ENCODE data around the gene VPS4A. TPM values are rescaled to one million over a fixed set of nuclear protein-coding genes. Genes with fewer than 3 reads are reported as not detected.
"Not testable (repeated sequence)": the region's sequence is repeated elsewhere in the genome, so short reads cannot be mapped to it uniquely, and the experiment has no call there.

Gene VPS4A
- total and polyA plus RNA-seq, 5 donors from 2014 or later = 26.8 to 48.0 (median 35.1) TPM

DNA sequence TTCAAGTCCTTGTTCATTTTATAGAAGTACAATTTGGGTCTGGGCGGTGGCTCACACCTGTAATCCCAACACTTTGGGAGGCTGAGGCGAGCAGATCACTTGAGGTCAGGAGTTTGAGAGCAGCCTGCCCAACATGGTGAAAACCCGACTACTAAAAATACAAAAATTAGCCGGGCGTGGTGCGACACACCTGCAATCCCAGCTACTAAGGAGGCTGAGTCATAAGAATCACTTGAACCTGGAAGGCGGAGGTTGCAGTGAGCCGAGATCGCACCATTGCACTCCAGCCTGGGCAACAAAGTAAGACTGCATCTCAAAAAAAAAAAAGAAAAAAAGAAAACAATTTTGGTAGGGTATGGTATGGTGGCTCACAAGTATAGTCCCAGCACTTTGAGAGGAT lies 48.9 kb downstream of the VPS4A start:
- H3K27me3 ChIP-seq (ENCODE audit: control insufficient read depth, insufficient read depth, low read length); H3K27ac Mint-ChIP-seq; H3K4me3 Mint-ChIP-seq; ATAC-seq (ENCODE audit: low read depth in 2 of 2); DNase-seq; H3K9me3 ChIP-seq (ENCODE audit: control insufficient read depth in 2 of 2, low read length in 2 of 2); H3K4me1 ChIP-seq (ENCODE audit: control insufficient read depth, insufficient read depth, low read length, poor library complexity, severe bottlenecking); H3K27me3 Mint-ChIP-seq; H3K9me3 Mint-ChIP-seq; H3K27ac ChIP-seq (ENCODE audit: insufficient read depth, low read length, poor library complexity, severe bottlenecking); H3K4me3 ChIP-seq (ENCODE audit: low read depth, low read length): not testable (repeated sequence)
- Mint-ChIP-seq H3K36me3 (peaks cover 36% of the 10 kb centered on the region), H3K4me1 (peaks cover 0 to 16% (median 9%) of the 10 kb centered on the region in 4 donors)
- peaks cover 49% of the 10 kb centered on the region for H3K36me3 ChIP-seq (ENCODE audit: control insufficient read depth, insufficient read depth, low read length)

DNA sequence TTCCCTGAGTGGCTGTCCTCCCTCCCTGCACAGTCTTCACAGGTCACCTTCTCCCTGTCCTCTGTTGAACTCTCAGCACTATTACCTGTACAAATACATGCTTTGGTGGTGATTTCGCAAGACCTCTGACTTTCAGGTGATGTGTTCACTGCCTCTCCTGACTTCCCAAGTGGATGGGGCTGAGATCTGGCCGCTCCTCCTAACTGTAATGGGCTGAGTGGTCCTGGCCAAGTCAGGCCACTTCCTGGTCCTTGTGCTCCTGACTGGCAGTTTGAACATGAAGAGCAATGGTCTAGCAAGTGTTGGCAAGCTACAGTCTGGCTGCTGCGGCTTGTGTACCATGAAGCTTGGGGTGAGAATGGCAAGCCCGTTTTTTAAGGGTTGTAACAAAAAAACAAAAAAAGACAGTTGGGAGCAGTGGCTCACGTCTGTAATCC lies 52.1 kb downstream of the VPS4A start:
- H3K4me3 ChIP-seq (ENCODE audit: low read depth, low read length) = no peak overlapping the region
- Mint-ChIP-seq H3K27ac (peak overlapping the region in 2 of 3 donors; percentile 17 to 73), H3K9me3 (no peaks in the 10 kb centered on the region), H3K4me3 (no peak overlapping the region), H3K27me3 (no peaks in the 10 kb centered on the region), H3K36me3 (peaks cover 38% of the 10 kb centered on the region), H3K4me1 (peaks cover 0 to 20% (median 12%) of the 10 kb centered on the region in 4 donors)
- DNase-seq (no peak), ATAC-seq (ENCODE audit: low read depth in 2 of 2) (no peak)
- no peaks in the 10 kb centered on the region for H3K9me3 ChIP-seq (ENCODE audit: control insufficient read depth in 2 of 2, low read length in 2 of 2)
- no peaks in the 10 kb centered on the region for H3K27me3 ChIP-seq (ENCODE audit: control insufficient read depth, insufficient read depth, low read length)
- peaks cover 56% of the 10 kb centered on the region for H3K36me3 ChIP-seq (ENCODE audit: control insufficient read depth, insufficient read depth, low read length)
- no peaks in the 10 kb centered on the region for H3K4me1 ChIP-seq (ENCODE audit: control insufficient read depth, insufficient read depth, low read length, poor library complexity, severe bottlenecking)
- no peak overlapping the region for H3K27ac ChIP-seq (ENCODE audit: insufficient read depth, low read length, poor library complexity, severe bottlenecking)

DNA sequence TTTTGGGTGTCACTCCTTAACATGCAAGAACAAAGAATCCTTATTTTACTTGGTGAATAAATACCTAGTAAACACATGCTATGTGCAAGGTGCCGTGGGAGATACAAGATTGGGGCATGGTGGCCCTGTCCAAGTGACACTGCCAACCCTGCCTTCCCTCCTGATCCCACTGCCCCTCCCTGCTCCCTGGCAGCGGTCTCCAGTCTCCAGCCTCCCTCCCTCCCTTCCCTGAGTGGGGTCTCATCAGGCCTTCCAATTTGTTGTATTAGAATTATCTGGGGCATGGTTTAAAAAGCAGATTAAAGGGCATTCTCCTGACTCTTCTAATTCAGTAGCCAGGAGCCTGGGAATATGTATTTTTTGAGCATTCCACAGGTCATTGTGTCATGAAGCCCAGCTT lies 52.9 kb downstream of the VPS4A start:
- Mint-ChIP-seq H3K27me3 (no peaks in the 10 kb centered on the region), H3K4me1 (peaks cover 0 to 20% (median 12%) of the 10 kb centered on the region in 4 donors), H3K4me3 (no peak overlapping the region), H3K27ac (no peak overlapping the region), H3K9me3 (no peaks in the 10 kb centered on the region), H3K36me3 (peaks cover 42% of the 10 kb centered on the region)
- ATAC-seq (ENCODE audit: low read depth in 2 of 2) (no peak), DNase-seq (no peak)
- Histone ChIP-seq H3K27ac (ENCODE audit: insufficient read depth, low read length, poor library complexity, severe bottlenecking) (no peak overlapping the region), H3K4me1 (ENCODE audit: control insufficient read depth, insufficient read depth, low read length, poor library complexity, severe bottlenecking) (no peaks in the 10 kb centered on the region), H3K9me3 (ENCODE audit: control insufficient read depth in 2 of 2, low read length in 2 of 2) (no peaks in the 10 kb centered on the region), H3K36me3 (ENCODE audit: control insufficient read depth, insufficient read depth, low read length) (peaks cover 61% of the 10 kb centered on the region), H3K27me3 (ENCODE audit: control insufficient read depth, insufficient read depth, low read length) (no peaks in the 10 kb centered on the region), H3K4me3 (ENCODE audit: low read depth, low read length) (no peak overlapping the region)

DNA sequence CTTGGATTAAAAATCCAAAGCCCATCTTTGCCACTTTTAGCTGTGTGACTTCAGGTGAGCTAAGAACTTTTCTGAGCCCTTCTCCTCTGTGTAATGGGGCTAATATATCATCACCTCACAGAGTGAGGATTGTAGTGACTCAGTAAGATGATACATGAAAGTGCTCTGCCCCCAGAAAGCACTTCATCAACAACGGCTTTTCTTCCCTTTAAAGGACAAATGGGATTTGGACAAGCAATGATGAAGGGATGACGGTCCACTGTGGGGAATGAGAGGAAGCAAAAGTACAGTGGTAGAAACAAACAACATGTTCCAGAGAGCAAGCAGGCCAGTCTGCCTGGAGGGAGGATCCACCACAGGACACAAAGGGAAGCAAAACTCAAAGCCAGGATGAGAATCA lies 54.8 kb downstream of the VPS4A start:
- Mint-ChIP-seq H3K4me1 (peaks cover 3 to 23% (median 12%) of the 10 kb centered on the region in 4 donors), H3K9me3 (no peaks in the 10 kb centered on the region), H3K27ac (peak overlapping the region in 1 of 3 donors; percentile 17), H3K4me3 (no peak overlapping the region), H3K27me3 (no peaks in the 10 kb centered on the region), H3K36me3 (peaks cover 56% of the 10 kb centered on the region)
- Histone ChIP-seq H3K4me1 (ENCODE audit: control insufficient read depth, insufficient read depth, low read length, poor library complexity, severe bottlenecking) (no peaks in the 10 kb centered on the region), H3K27ac (ENCODE audit: insufficient read depth, low read length, poor library complexity, severe bottlenecking) (no peak overlapping the region), H3K27me3 (ENCODE audit: control insufficient read depth, insufficient read depth, low read length) (no peaks in the 10 kb centered on the region), H3K9me3 (ENCODE audit: control insufficient read depth in 2 of 2, low read length in 2 of 2) (no peaks in the 10 kb centered on the region), H3K36me3 (ENCODE audit: control insufficient read depth, insufficient read depth, low read length) (peaks cover 76% of the 10 kb centered on the region), H3K4me3 (ENCODE audit: low read depth, low read length) (no peak overlapping the region)
- ATAC-seq (ENCODE audit: low read depth in 2 of 2) = no peak
- no peak for DNase-seq

DNA sequence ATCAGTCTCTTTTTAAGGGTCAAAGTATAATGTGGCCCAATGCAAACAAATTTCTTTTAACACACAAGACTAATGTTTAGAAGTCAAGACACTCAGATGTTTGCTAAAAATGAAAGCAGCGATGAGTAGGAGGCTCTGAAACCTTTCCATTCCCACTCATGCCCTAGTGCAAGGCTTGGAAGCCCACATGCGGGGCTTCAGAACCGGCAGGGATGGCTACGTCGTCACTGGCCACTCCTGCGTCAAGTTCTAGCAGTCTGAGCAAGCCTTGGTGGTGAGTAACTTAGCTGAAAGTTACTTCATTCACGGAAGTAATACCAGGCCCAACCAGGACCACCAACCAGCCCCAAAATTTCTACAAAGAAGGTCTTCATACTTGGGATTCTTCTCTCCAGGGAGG lies 55.3 kb downstream of the VPS4A start:
- H3K4me1 ChIP-seq (ENCODE audit: control insufficient read depth, insufficient read depth, low read length, poor library complexity, severe bottlenecking) = no peaks in the 10 kb centered on the region
- peak overlapping the region in 2 of 3 donors; percentile 56 to 75 for H3K27ac Mint-ChIP-seq
- H3K4me3 ChIP-seq (ENCODE audit: low read depth, low read length) = no peak overlapping the region
- ATAC-seq (ENCODE audit: low read depth in 2 of 2) = no peak
- H3K4me1 Mint-ChIP-seq = peaks cover 4 to 20% (median 12%) of the 10 kb centered on the region in 4 donors
- DNase-seq = no peak
- H3K9me3 ChIP-seq (ENCODE audit: control insufficient read depth in 2 of 2, low read length in 2 of 2) = no peaks in the 10 kb centered on the region
- H3K27me3 Mint-ChIP-seq = no peaks in the 10 kb centered on the region
- H3K4me3 Mint-ChIP-seq = no peak overlapping the region
- H3K27ac ChIP-seq (ENCODE audit: insufficient read depth, low read length, poor library complexity, severe bottlenecking) = no peak overlapping the region
- H3K27me3 ChIP-seq (ENCODE audit: control insufficient read depth, insufficient read depth, low read length) = no peaks in the 10 kb centered on the region
- peaks cover 52% of the 10 kb centered on the region for H3K36me3 Mint-ChIP-seq
- no peaks in the 10 kb centered on the region for H3K9me3 Mint-ChIP-seq
- peaks cover 77% of the 10 kb centered on the region for H3K36me3 ChIP-seq (ENCODE audit: control insufficient read depth, insufficient read depth, low read length)

DNA sequence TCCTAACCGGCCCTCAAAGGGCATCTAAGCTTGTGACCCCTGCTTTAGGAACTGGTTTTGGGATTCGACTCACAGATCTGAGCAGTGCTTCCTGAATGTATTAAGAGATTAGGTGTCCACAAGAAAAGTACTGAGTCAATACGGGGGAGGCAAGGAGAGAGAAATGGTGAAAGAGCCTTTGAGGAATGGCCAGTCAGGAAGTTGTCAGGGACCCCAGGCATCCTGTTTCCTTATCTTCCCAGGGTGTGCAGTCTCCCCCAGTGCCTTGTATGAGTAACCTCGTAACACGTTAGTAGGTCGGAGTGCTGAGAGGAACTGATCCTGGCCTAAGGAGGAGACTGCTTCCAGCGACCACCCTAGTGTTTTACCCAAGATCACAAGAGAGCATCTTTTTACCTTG lies 56.8 kb downstream of the VPS4A start:
- H3K36me3 ChIP-seq (ENCODE audit: control insufficient read depth, insufficient read depth, low read length) = peaks cover 77% of the 10 kb centered on the region
- DNase-seq (no peak), ATAC-seq (ENCODE audit: low read depth in 2 of 2) (no peak)
- H3K9me3 ChIP-seq (ENCODE audit: control insufficient read depth in 2 of 2, low read length in 2 of 2) = no peaks in the 10 kb centered on the region
- no peak overlapping the region for H3K4me3 ChIP-seq (ENCODE audit: low read depth, low read length)
- peak overlapping the region in 1 of 3 donors; percentile 75 for H3K27ac Mint-ChIP-seq
- peaks cover 44% of the 10 kb centered on the region for H3K36me3 Mint-ChIP-seq
- H3K4me1 Mint-ChIP-seq = peaks cover 4 to 16% (median 10%) of the 10 kb centered on the region in 4 donors
- H3K27me3 ChIP-seq (ENCODE audit: control insufficient read depth, insufficient read depth, low read length) = no peaks in the 10 kb centered on the region
- H3K27ac ChIP-seq (ENCODE audit: insufficient read depth, low read length, poor library complexity, severe bottlenecking) = no peak overlapping the region
- H3K4me1 ChIP-seq (ENCODE audit: control insufficient read depth, insufficient read depth, low read length, poor library complexity, severe bottlenecking) = no peaks in the 10 kb centered on the region
- H3K9me3 Mint-ChIP-seq = no peaks in the 10 kb centered on the region
- no peak overlapping the region for H3K4me3 Mint-ChIP-seq
- H3K27me3 Mint-ChIP-seq = no peaks in the 10 kb centered on the region

DNA sequence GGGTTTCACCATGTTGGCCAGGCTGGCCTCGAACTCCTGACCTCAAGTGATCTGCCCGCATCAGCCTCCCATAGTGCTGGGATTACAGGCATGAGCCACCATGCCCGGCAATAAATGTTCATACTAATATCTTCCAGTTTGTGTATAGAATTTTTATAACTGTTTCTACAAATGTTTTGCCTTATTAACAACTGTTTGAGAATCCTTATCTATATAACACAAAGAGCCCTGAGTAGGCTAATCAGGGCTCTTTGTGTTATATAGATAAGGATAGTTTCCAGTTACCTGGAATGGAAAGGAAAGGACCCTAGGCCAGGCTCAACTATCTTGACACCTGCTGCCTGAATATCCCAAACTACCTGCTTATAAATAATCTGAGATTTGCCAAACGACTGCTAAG lies 57.7 kb downstream of the VPS4A start:
- Histone ChIP-seq H3K9me3 (ENCODE audit: control insufficient read depth in 2 of 2, low read length in 2 of 2) (no peaks in the 10 kb centered on the region), H3K27ac (ENCODE audit: insufficient read depth, low read length, poor library complexity, severe bottlenecking) (no peak overlapping the region), H3K4me1 (ENCODE audit: control insufficient read depth, insufficient read depth, low read length, poor library complexity, severe bottlenecking) (no peaks in the 10 kb centered on the region), H3K36me3 (ENCODE audit: control insufficient read depth, insufficient read depth, low read length) (peaks cover 79% of the 10 kb centered on the region), H3K4me3 (ENCODE audit: low read depth, low read length) (no peak overlapping the region), H3K27me3 (ENCODE audit: control insufficient read depth, insufficient read depth, low read length) (no peaks in the 10 kb centered on the region)
- H3K4me3 Mint-ChIP-seq = no peak overlapping the region
- H3K9me3 Mint-ChIP-seq = no peaks in the 10 kb centered on the region
- no peak for ATAC-seq (ENCODE audit: low read depth in 2 of 2)
- peaks cover 4 to 16% (median 10%) of the 10 kb centered on the region in 4 donors for H3K4me1 Mint-ChIP-seq
- peak overlapping the region in 2 of 3 donors; percentile 75 to 84 for H3K27ac Mint-ChIP-seq
- DNase-seq = no peak
- H3K27me3 Mint-ChIP-seq = no peaks in the 10 kb centered on the region
- peaks cover 44% of the 10 kb centered on the region for H3K36me3 Mint-ChIP-seq

DNA sequence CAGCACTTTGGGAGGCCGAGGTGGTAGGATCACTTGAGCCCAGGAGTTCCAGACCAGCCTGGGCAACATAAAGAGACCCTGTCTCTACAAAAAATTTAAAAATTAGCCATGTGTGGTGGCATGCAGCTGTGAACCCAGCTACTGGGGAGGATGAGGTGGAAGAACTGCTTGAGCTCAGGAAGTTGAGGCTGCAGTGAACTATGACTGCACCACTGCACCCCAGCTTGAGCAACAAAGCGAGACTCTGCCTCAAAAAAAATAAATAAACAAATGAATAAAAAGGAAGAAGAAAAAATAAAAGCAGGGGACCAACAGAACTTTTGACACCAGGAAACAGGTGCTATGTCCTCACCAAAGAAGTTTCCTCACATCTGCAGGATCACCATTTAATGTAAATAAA lies 60.4 kb downstream of the VPS4A start:
- Histone ChIP-seq H3K27ac (ENCODE audit: insufficient read depth, low read length, poor library complexity, severe bottlenecking) (no peak overlapping the region), H3K36me3 (ENCODE audit: control insufficient read depth, insufficient read depth, low read length) (peaks cover 55% of the 10 kb centered on the region), H3K4me3 (ENCODE audit: low read depth, low read length) (no peak overlapping the region), H3K4me1 (ENCODE audit: control insufficient read depth, insufficient read depth, low read length, poor library complexity, severe bottlenecking) (no peaks in the 10 kb centered on the region), H3K27me3 (ENCODE audit: control insufficient read depth, insufficient read depth, low read length) (no peaks in the 10 kb centered on the region), H3K9me3 (ENCODE audit: control insufficient read depth in 2 of 2, low read length in 2 of 2) (no peaks in the 10 kb centered on the region)
- peaks cover 34% of the 10 kb centered on the region for H3K36me3 Mint-ChIP-seq
- ATAC-seq (ENCODE audit: low read depth in 2 of 2) = no peak
- H3K4me3 Mint-ChIP-seq = no peak overlapping the region
- peak overlapping the region in 2 of 3 donors; percentile 10 to 69 for H3K27ac Mint-ChIP-seq
- no peaks in the 10 kb centered on the region for H3K27me3 Mint-ChIP-seq
- H3K4me1 Mint-ChIP-seq = peaks cover 4 to 12% (median 7%) of the 10 kb centered on the region in 4 donors
- no peak for DNase-seq
- H3K9me3 Mint-ChIP-seq = no peaks in the 10 kb centered on the region
